Upper lobe of left lung (tissue), 6 donors: ENCODE data around the gene RMI1. TPM values are rescaled to one million over a fixed set of nuclear protein-coding genes. Genes with fewer than 3 reads are reported as not detected.

ENCODE experiments used
- ATAC-seq, 2 donors: fragments of 200-7000 bp; cut with Tn5 transposase; one replicate each; pipeline ENCODE4 v1.9.1; 2022; ENCODE audit warnings: mild to moderate bottlenecking in 2 of 2, moderate library complexity in 2 of 2; ENCODE audit not compliant: low FRiP score in 2 of 2
- DNase-seq, 2 donors: peaks; one replicate each; pipeline ENCODE4 v3.0.0-alpha.2; 2019 to 2020
- H3K27ac ChIP-seq, 4 donors: fragments of 200-600 bp; sonication (generic); one replicate each; pipeline ENCODE4 v1.5.1; 2016 to 2019
- H3K27me3 ChIP-seq, 4 donors: fragments of 200-600 bp; sonication (generic); one replicate each; pipeline ENCODE4 v1.5.1; 2017 to 2019
- H3K36me3 ChIP-seq, 4 donors: fragments of 200-600 bp; sonication (generic); one replicate each; pipeline ENCODE4 v1.5.1; 2016 to 2019
- H3K4me1 ChIP-seq, 4 donors: fragments of 200-600 bp; sonication (generic); one replicate each; pipeline ENCODE4 v1.5.1; 2018 to 2019
- H3K4me3 ChIP-seq, 4 donors: fragments of 200-600 bp; sonication (generic); one replicate each; pipeline ENCODE4 v1.5.1; 2017 to 2019; ENCODE audit warnings: mild to moderate bottlenecking in 2 of 4, moderate library complexity in 1 of 4
- H3K9me3 ChIP-seq, 4 donors: fragments of 200-600 bp; sonication (generic); one replicate each; pipeline ENCODE4 v1.5.1; 2018 to 2019
- CTCF ChIP-seq, 6 experiments: fragments of 450-650 bp in 4 of 6; fragments of 200-600 bp in 2 of 6; sonication (generic) in 2 of 6; IDR thresholded peaks; one replicate each; pipeline ENCODE4 v1.5.1; 2016 to 2019; ENCODE audit warnings: antibody characterized with exemption in 6 of 6
- EP300 ChIP-seq, 4 donors: sonication (generic); formaldehyde crosslinking; IDR thresholded peaks; one replicate each; pipeline ENCODE4 v1.5.1; 2017; ENCODE audit warnings: antibody characterized with exemption in 4 of 4, control low read depth in 2 of 4
- POLR2A ChIP-seq, 4 donors: fragments of 450-650 bp; IDR thresholded peaks; one replicate each; pipeline ENCODE4 v1.5.1; 2016 to 2017; ENCODE audit warnings: antibody characterized with exemption in 4 of 4, mild to moderate bottlenecking in 2 of 4
- POLR2AphosphoS5 ChIP-seq, 2 donors: sonication (generic); formaldehyde crosslinking; IDR thresholded peaks; one replicate each; pipeline ENCODE4 v1.5.1; 2017; ENCODE audit warnings: antibody characterized with exemption in 2 of 2
- WGBS, 2 donors: methylation state at CpG; one replicate each; pipeline ENCODE4 v1.1.5; 2017 to 2018; 5-methylcytosine and 5-hydroxymethylcytosine counted together
- total RNA-seq, 6 donors: library from RNA; depleted of rRNA in 4 of 6; stranded (reverse); fragments of >200 nt in 4 of 6; gene quantifications; one replicate each; pipeline versions ENCODE4 v1.1.0 to v1.2.1, GENCODE V29; 2016 to 2021
- donor health status: DM: no; HTN: no; CAD: no; lungs with moderate emphysema.
- donor health status: DM: no; HTN: yes; CAD: no; lungs with severe emphysema.

The RMI1 gene
- total RNA-seq, 6 donors from 2014 or later, result 0.55 to 11.5 (median 5.8) TPM

GRCh38 chr9:83965350-83966208 is 15.0 kb upstream of the RMI1 start:
- peaks cover 25 to 46% (median 29%) of the 10 kb centered on the region in 4 donors for H3K36me3 ChIP-seq
- H3K4me3 ChIP-seq, result no peak overlapping the region
- ATAC-seq, result peak in 1 of 2 donors; percentile 34
- H3K27me3 ChIP-seq, result no peaks in the 10 kb centered on the region
- no peaks in the 10 kb centered on the region for H3K9me3 ChIP-seq
- WGBS, 2 donors, result 80 to 81% methylated on average over 11 of the region's 11 CpGs
- no peak overlapping the region for H3K27ac ChIP-seq
- TF ChIP-seq CTCF (IDR thresholded peaks at IDR 0.05) (no peak), EP300 (IDR thresholded peaks at IDR 0.05) (no peak), POLR2AphosphoS5 (IDR thresholded peaks at IDR 0.05) (no peak), POLR2A (IDR thresholded peaks at IDR 0.05) (no peak)
- DNase-seq, result no peak
- no peaks in the 10 kb centered on the region for H3K4me1 ChIP-seq

GRCh38 chr9:83966209-83966582 is 14.4 kb upstream of the RMI1 start:
- no peak for DNase-seq
- H3K27ac ChIP-seq, result no peak overlapping the region
- TF ChIP-seq POLR2AphosphoS5 (IDR thresholded peaks at IDR 0.05) (no peak), CTCF (IDR thresholded peaks at IDR 0.05) (no peak), POLR2A (IDR thresholded peaks at IDR 0.05) (no peak), EP300 (IDR thresholded peaks at IDR 0.05) (no peak)
- no peaks in the 10 kb centered on the region for H3K27me3 ChIP-seq
- peaks cover 31 to 52% (median 34%) of the 10 kb centered on the region in 4 donors for H3K36me3 ChIP-seq
- H3K4me1 ChIP-seq, result no peaks in the 10 kb centered on the region
- H3K9me3 ChIP-seq, result no peaks in the 10 kb centered on the region
- H3K4me3 ChIP-seq, result no peak overlapping the region
- WGBS, 2 donors, result 91 to 94% methylated on average over 8 of the region's 8 CpGs
- ATAC-seq, result no peak

GRCh38 chr9:83967073-83967472 is 13.5 kb upstream of the RMI1 start:
- no peak for TF ChIP-seq POLR2A (IDR thresholded peaks at IDR 0.05)
- TF ChIP-seq EP300 (IDR thresholded peaks at IDR 0.05), result no peak
- TF ChIP-seq CTCF (IDR thresholded peaks at IDR 0.05), result no peak
- no peak for TF ChIP-seq POLR2AphosphoS5 (IDR thresholded peaks at IDR 0.05)
- no peak for DNase-seq
- Histone ChIP-seq H3K27me3 (no peaks in the 10 kb centered on the region), H3K9me3 (no peaks in the 10 kb centered on the region), H3K4me1 (no peaks in the 10 kb centered on the region), H3K36me3 (peaks cover 40 to 61% (median 43%) of the 10 kb centered on the region in 4 donors), H3K4me3 (no peak overlapping the region), H3K27ac (no peak overlapping the region)
- 82 to 100% methylated on average over 1 of the region's 1 CpG for WGBS, 2 donors
- ATAC-seq, result no peak

- no peak for TF ChIP-seq POLR2A (IDR thresholded peaks at IDR 0.05)
- TF ChIP-seq EP300 (IDR thresholded peaks at IDR 0.05), result no peak
- TF ChIP-seq POLR2AphosphoS5 (IDR thresholded peaks at IDR 0.05), result no peak
- no peak for TF ChIP-seq CTCF (IDR thresholded peaks at IDR 0.05)
- peaks cover 0 to 3% (median 1%) of the 10 kb centered on the region in 4 donors for H3K4me1 ChIP-seq
- H3K9me3 ChIP-seq, result no peaks in the 10 kb centered on the region
- WGBS, 2 donors, result 84 to 86% methylated on average over 3 of the region's 3 CpGs
- no peak overlapping the region for H3K4me3 ChIP-seq
- DNase-seq (no peak), ATAC-seq (no peak)
- H3K27ac ChIP-seq, result no peak overlapping the region
- H3K36me3 ChIP-seq, result peaks cover 65 to 86% (median 66%) of the 10 kb centered on the region in 4 donors
- H3K27me3 ChIP-seq, result no peaks in the 10 kb centered on the region
These were observed 11.0 kb upstream of the RMI1 start for GRCh38 chr9:83969602-83970001.
